Lung (tissue), 12 donors: Measurements from ENCODE around the gene PIP5K1B. TPM values are rescaled to one million over a fixed set of nuclear protein-coding genes. Genes with fewer than 3 reads are reported as not detected.
A peak's percentile ranks its signal among the peaks of the same experiment; 100 is the strongest.

Experiments
- ATAC-seq: fragments of 200-7000 bp; cut with Tn5 transposase; one replicate; pipeline ENCODE4 v1.9.1; 2020; ENCODE audit warnings: moderate number of reproducible peaks; ENCODE audit not compliant: insufficient read depth, low FRiP score
- DNase-seq, 3 donors: peaks; one replicate each; pipeline ENCODE4 v3.0.0-alpha.2; 2013 to 2017
- H3K27ac ChIP-seq, 2 donors: one replicate each; pipeline ENCODE4 v1.5.1; 2013; ENCODE audit warnings: mild to moderate bottlenecking in 2 of 2, moderate library complexity in 2 of 2, control low read depth in 1 of 2, inconsistent platforms in 1 of 2, low read depth in 1 of 2, low read length in 1 of 2
- H3K27me3 ChIP-seq, 3 donors: one replicate each; pipeline ENCODE4 v1.5.1; 2013; ENCODE audit warnings: low read length in 2 of 3; ENCODE audit not compliant: control insufficient read depth in 3 of 3, insufficient read depth in 3 of 3
- H3K36me3 ChIP-seq, 4 donors: one replicate each; pipeline ENCODE4 v1.5.1; 2013; ENCODE audit warnings: low read length in 4 of 4, mild to moderate bottlenecking in 1 of 4, moderate library complexity in 1 of 4; ENCODE audit not compliant: control insufficient read depth in 4 of 4, insufficient read depth in 4 of 4
- H3K4me1 ChIP-seq, 5 donors: one replicate each; pipeline ENCODE4 v1.5.1; 2013; ENCODE audit warnings: low read length in 5 of 5, mild to moderate bottlenecking in 2 of 5, moderate library complexity in 1 of 5; ENCODE audit not compliant: control insufficient read depth in 5 of 5, insufficient read depth in 5 of 5
- H3K4me3 ChIP-seq: one replicate; pipeline ENCODE4 v1.5.1; 2013; ENCODE audit warnings: mild to moderate bottlenecking, control low read depth, moderate library complexity
- H3K9ac ChIP-seq, 2 donors: one replicate each; pipeline ENCODE4 v1.5.1; 2013; ENCODE audit warnings: low read length in 2 of 2, control low read depth in 1 of 2; ENCODE audit not compliant: insufficient read depth in 1 of 2
- H3K9me3 ChIP-seq, 4 donors: one replicate each; pipeline ENCODE4 v1.5.1; 2013; ENCODE audit warnings: low read length in 3 of 4, mild to moderate bottlenecking in 1 of 4, moderate library complexity in 1 of 4; ENCODE audit not compliant: control insufficient read depth in 4 of 4, insufficient read depth in 3 of 4
- CTCF ChIP-seq: IDR thresholded peaks from 2 replicates; pipeline ENCODE4 v1.5.1; 2012; ENCODE audit warnings: mild to moderate bottlenecking; ENCODE audit errors: control extremely low read depth, extremely low read depth
- WGBS, 2 donors: extraction: QIAGEN DNeasy Blood & Tissue Kit; methylation state at CpG; one replicate each; pipeline ENCODE4 v1.1.7; 2013; 5-methylcytosine and 5-hydroxymethylcytosine counted together
- polyA plus RNA-seq, 2 donors: library from polyadenylated mRNA; stranded (reverse); fragments of 200-250 nt; gene quantifications; one replicate each; pipeline ENCODE4 v1.2.1, GENCODE V29; 2013
- total RNA-seq, 2 donors: library from RNA; depleted of rRNA in 1 of 2; stranded (reverse); fragments of >200 nt in 1 of 2; gene quantifications; one replicate each; pipeline ENCODE4 v1.2.1, GENCODE V29; 2014 to 2021
- donor health status: control.
- donor health status: control.
- donor health status: Bipolar disorder and iron deficiency.
- donor health status: healthy.
- donor health status: DM: yes; HTN: yes; CAD: no.

Gene PIP5K1B
- total and polyA plus RNA-seq, 4 donors: 6.6 to 28.2 (median 15.6) TPM

- 50 to 65% methylated on average over 10 of the region's 10 CpGs for WGBS, 2 donors
- DNase-seq (peak in 2 of 3 donors; percentile 22 to 26), ATAC-seq (no peak)
- Histone ChIP-seq H3K4me3 (no peak overlapping the region), H3K9ac (peak overlapping the region; percentile 64 to 84), H3K36me3 (peaks cover 0 to 2% (median 0%) of the 10 kb centered on the region in 4 donors), H3K27ac (peak overlapping the region; percentile 88 to 95), H3K27me3 (no peaks in the 10 kb centered on the region), H3K4me1 (peaks cover 0 to 10% (median 4%) of the 10 kb centered on the region in 5 donors), H3K9me3 (no peaks in the 10 kb centered on the region)
- no peak for TF ChIP-seq CTCF
These were observed 331.8 kb downstream of the PIP5K1B start for GRCh38 chr9:69036799-69037198.

- DNase-seq: no peak
- no peak for TF ChIP-seq CTCF
- H3K4me3 ChIP-seq: no peak overlapping the region
- no peaks in the 10 kb centered on the region for H3K9me3 ChIP-seq
- H3K27ac ChIP-seq: no peak overlapping the region
- no peak for ATAC-seq
- H3K9ac ChIP-seq: no peak overlapping the region
- H3K36me3 ChIP-seq: peaks cover 0 to 2% (median 0%) of the 10 kb centered on the region in 4 donors
- no peaks in the 10 kb centered on the region for H3K27me3 ChIP-seq
- H3K4me1 ChIP-seq: peaks cover 8 to 22% (median 11%) of the 10 kb centered on the region in 5 donors
- WGBS, 2 donors: 95 to 99% methylated on average over 2 of the region's 2 CpGs
These were observed 335.6 kb downstream of the PIP5K1B start for GRCh38 chr9:69040646-69041045.

- Histone ChIP-seq H3K9me3 (no peaks in the 10 kb centered on the region), H3K27me3 (no peaks in the 10 kb centered on the region), H3K4me1 (peaks cover 5 to 12% (median 8%) of the 10 kb centered on the region in 5 donors), H3K4me3 (no peak overlapping the region), H3K36me3 (peaks cover 6 to 20% (median 14%) of the 10 kb centered on the region in 4 donors), H3K9ac (no peak overlapping the region), H3K27ac (peak overlapping the region in 1 of 2 donors; percentile 24)
- WGBS, 2 donors: 62 to 64% methylated on average over 9 of the region's 9 CpGs
- peak in 2 of 3 donors; percentile 42 to 52 for DNase-seq
- ATAC-seq: no peak
- no peak for TF ChIP-seq CTCF
These were observed 339.5 kb downstream of the PIP5K1B start for GRCh38 chr9:69044240-69045219.
